Measurements from ENCODE around the gene MAN2B1.

MAN2B1 gene

DNA sequence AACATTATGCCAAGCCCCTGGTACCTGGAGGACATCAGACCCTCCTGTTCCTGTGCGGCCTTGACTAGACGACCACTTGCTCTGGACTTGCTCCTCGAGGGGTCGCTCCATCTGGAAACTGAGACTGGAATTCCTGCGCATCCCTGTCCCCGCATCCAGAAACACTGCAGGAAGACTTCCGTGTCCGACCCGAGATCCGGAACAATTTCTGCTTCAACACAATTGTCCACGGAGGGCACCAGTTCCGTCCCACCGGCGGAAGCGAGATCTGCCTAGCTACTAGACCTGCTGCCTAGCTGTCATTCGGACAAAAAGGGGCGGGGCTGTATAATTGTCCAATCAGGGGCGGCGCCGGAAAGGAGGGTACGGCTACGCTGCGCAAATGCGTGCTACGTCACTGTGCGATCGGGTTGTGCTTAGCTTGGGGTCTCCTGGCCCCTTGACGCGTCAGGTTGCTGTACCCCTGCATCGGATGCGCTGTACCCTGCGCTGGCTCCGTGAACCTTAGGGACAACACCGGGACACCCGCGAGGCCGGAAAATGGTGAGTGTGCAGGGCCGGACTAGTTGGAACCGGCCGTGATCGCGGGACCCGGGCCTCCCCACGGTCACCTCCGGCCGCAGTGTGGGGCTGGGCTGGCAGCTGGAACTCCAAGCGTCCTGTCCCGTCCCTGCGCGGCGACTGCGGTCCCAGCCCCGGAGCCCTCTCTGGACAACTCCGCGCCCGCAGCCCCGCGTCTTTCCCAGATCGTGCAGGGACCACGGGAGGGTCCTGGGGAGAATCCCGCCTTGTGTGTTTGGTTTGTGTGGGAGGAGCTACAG, 55.8 kb downstream of the MAN2B1 start, which contains the start of the genes ZNF490 and ZNF791:
Gene ZNF490, minus strand, starts transcription at position 274 of the 821 bp plus-strand sequence. Its CDS starts 133 bp downstream, at position 141.
Gene ZNF791, plus strand, starts transcription at position 381 of the 821 bp plus-strand sequence. Its CDS starts 160 bp downstream, at position 541.
- DNase-seq, result peak; percentile 96

GRCh38 chr19:12607631-12608030, 58.9 kb downstream of the MAN2B1 start:
- no peak for DNase-seq

- no peak for DNase-seq
Observed at GRCh38 chr19:12606796-12607195, 59.7 kb downstream of the MAN2B1 start.

GRCh38 chr19:12603714-12604113, 62.8 kb downstream of the MAN2B1 start:
- peak; percentile 54 for DNase-seq

- DNase-seq, result no peak
Observed at GRCh38 chr19:12597594-12597993, 68.9 kb downstream of the MAN2B1 start.

DNA sequence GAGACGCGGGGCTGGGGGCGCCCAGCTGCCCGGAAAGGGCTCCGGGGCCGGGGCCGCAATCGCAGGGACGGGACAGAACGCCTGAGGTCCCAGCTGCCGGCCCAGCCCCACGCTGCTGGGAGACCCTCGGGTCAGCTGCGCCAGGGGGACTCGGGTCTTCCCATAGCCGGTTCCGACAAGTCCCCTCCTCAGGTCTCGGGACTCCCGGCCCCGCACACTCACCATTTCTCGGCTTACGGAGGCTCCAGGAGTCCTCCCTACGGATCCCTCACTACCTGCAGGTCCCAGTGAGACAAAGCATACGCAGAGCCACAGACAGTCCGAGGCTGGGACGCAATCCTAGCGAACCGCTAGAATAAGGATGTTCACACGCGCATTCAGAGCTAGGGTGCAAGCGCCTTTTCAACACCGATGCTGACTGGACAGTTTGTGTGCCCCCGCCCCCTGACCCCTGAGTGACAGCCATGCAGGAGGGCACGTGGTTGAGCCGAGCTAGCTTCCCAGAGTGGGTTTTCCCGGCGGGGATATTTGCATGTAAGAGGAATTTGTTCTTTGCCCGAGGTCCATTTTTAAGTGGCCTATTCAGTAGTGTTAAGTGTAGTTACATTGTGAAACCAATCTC, 69.5 kb downstream of the MAN2B1 start:
- DNase-seq, result no peak
